Renal pelvis (tissue), 12 donors: Measurements from ENCODE around the gene DEFB129. TPM values are rescaled to one million over a fixed set of nuclear protein-coding genes. Genes with fewer than 3 reads are reported as not detected.
"Not testable (repeated sequence)": the region's sequence is repeated elsewhere in the genome, so short reads cannot be mapped to it uniquely, and the experiment has no call there.

ENCODE experiments used
- DNase-seq: peaks from one replicate; pipeline ENCODE4 v3.0.0-alpha.2; 2013
- long read RNA-seq, 16 experiments: transcript quantifications; one replicate each; lab custom pipeline, GENCODE V29; 2026
- polyA plus RNA-seq, 3 donors: library from polyadenylated mRNA; unstranded; fragments of 120-200 nt; gene quantifications; one replicate each; pipeline ENCODE4 v1.2.1, GENCODE V29; 2013; ENCODE audit not compliant: insufficient read length in 3 of 3

The DEFB129 gene, protein sequence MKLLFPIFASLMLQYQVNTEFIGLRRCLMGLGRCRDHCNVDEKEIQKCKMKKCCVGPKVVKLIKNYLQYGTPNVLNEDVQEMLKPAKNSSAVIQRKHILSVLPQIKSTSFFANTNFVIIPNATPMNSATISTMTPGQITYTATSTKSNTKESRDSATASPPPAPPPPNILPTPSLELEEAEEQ
- polyA plus RNA-seq: not detected
- long read RNA-seq, donor 1: 0 reads
- long read RNA-seq, donor 2: 0 reads
- long read RNA-seq, donor 3: 0 reads
- long read RNA-seq, donor 4: 0 reads
- long read RNA-seq, donor 5: 0 reads
- long read RNA-seq, donor 6: 0 reads
- long read RNA-seq, donor 7: 0 reads
- long read RNA-seq, donor 8: 0 reads
- long read RNA-seq, donor 9: 0 reads
- long read RNA-seq, donor 10: 0 reads
- long read RNA-seq, donor 11: 0 reads
- long read RNA-seq, donor 12: 0 reads
- long read RNA-seq, donor 13: 0 reads
- long read RNA-seq, donor 14: 0 reads
- long read RNA-seq, donor 15: 0 reads
- long read RNA-seq, donor 16: 0 reads

GRCh38 chr20:226958-227357 is at the start of gene DEFB129:
Gene DEFB129, plus strand, starts transcription at chr20:227258. Its CDS starts 31 bp downstream, at chr20:227289.
- DNase-seq: no peak

DNA sequence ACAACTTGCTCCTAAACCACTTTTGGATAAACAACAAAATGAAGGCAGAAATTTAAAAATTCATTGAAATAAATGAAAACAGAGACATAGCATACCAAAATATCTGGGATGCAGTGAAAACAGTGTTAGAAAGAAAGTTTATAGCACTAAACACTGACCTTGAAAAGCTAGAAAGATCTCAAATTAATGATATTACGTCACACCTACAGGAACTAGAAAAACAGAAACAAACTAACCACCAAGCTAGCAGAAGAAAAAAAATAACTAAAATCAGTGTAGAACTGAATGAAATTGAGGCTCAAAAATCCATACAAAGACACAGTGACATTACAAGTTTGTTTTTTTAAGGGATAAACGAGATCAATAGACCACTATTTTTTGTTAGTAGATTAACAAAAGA is 42.8 kb upstream of the DEFB129 start:
- no peak for DNase-seq

DNA sequence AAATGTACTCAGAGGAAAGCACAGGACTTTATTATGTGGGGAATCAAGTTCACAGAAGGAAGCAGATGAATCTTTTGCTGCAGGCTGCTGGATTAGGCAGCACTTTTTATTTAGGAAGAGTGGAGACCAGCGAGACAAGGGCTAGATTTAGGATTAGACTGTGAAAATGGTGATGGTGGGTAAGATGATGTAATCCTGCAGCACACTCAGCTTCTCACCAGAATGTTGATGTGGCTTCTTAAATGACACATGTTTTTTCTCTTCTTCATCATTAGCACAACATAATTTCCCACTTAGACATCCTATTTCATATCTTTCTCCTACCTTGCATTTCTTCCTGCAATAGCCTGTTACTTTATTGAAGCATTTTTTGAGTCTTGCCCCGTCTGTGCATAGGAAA is 39.3 kb upstream of the DEFB129 start:
- no peak for DNase-seq

- no peak for DNase-seq
Measured at GRCh38 chr20:189611-190010, 37.4 kb upstream of the DEFB129 start, which contains the start of gene DEFB128. Gene DEFB128, minus strand, starts transcription at chr20:189711. Its CDS starts 88 bp downstream, at chr20:189623.

DNA sequence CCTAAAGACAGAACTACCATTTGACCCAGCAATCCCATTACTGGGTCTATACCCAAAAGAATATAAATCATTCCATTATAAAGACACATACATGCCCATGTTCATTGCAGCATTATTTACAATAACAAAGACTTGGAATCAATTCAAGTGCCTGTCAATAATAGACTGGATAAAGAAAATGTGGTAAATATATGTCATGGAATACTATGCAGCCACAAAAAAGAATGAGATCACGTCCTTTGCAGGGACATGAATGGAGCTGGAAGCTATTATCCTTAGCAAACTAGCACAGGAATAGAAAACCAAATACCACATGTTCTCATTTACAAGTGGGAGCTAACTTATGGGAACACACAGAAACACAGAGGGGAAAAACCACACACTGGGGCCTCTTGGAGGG is 28.8 kb upstream of the DEFB129 start:
- DNase-seq: no peak

- DNase-seq: no peak
Measured at GRCh38 chr20:199996-200395, 27.1 kb upstream of the DEFB129 start.

DNA sequence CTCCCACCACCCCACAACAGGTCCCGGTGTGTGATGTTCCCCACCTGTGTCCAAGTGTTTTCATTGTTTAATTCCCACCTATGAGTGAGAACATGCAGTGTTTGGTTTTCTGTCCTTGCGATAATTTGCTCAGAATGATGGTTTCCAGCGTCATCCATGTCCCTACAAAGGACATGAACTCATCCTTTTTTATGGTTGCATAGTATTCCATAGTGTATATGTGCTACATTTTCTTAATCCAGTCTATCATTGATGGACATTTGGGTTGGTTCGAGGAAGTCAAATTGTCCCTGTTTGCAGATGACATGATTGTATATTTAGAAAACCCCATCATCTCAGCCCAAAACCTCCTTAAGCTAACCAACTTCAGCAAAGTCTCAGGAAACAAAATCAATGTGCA is 23.4 kb upstream of the DEFB129 start:
- not testable (repeated sequence) for DNase-seq

- peak; percentile 29 for DNase-seq
Measured at GRCh38 chr20:208942-209566, 18.0 kb upstream of the DEFB129 start.

GRCh38 chr20:210809-211502 is 16.1 kb upstream of the DEFB129 start:
- DNase-seq: peak; percentile 4

GRCh38 chr20:214383-214782 is 12.7 kb upstream of the DEFB129 start:
- no peak for DNase-seq

DNA sequence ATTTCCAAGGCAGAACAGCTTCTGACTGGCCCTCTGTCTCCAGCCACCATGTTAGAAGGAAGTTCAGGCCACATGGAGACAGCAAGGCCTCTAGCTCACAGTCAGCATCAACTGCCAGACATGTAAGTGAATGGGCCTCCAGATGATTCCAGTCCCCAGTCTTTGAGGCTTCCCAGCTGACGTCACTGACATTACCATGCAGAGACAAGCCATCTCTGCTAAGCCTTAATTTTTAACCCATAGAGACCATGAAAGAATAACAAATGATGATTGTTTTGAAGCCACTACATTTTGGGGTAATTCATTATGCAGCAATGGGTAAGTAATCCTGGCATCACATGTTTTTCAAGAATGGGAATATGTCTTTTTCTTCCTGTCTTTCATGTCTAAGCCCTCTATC is 11.3 kb upstream of the DEFB129 start:
- DNase-seq: no peak

DNA sequence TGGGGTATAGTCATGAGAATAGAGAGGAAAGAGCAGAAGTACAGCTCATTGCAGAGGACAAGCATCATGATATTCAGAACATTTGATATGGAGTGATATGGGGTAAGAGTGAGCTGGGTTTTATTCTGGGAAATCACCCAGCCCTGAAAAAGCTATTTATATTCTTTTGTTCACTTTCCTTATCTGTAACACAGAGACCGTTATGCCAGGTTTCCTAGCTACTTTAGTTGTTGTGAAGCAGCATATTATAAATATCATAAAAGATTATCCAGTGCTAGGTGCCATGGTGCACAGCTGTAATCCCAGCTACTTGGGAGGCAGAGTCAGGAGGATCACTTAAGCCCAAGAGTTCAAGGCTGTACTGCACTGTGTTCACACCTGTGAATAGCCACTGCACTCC is 9.8 kb upstream of the DEFB129 start:
- DNase-seq: no peak

- DNase-seq: peak; percentile 14
Measured at GRCh38 chr20:219290-220115, 7.6 kb upstream of the DEFB129 start.

GRCh38 chr20:221258-221830 is 5.7 kb upstream of the DEFB129 start:
- no peak for DNase-seq

DNA sequence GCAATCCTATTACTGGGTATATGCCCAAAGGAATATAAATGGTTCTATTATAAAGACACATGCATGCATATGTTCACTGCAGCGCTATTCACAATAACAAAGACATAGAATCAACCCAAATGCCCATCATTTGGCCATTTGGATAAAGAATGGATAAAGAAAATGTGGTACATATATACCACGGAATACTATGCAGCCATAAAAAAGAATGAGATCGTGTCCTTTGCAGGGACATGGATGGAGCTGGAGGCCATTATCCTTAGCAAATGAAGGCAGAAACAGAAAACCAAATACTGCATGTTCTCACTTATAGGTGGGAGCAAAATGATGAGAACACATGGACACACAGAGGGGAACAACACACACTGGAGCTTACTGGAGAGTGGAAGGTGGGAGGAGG is 1.2 kb upstream of the DEFB129 start:
- not testable (repeated sequence) for DNase-seq

DNA sequence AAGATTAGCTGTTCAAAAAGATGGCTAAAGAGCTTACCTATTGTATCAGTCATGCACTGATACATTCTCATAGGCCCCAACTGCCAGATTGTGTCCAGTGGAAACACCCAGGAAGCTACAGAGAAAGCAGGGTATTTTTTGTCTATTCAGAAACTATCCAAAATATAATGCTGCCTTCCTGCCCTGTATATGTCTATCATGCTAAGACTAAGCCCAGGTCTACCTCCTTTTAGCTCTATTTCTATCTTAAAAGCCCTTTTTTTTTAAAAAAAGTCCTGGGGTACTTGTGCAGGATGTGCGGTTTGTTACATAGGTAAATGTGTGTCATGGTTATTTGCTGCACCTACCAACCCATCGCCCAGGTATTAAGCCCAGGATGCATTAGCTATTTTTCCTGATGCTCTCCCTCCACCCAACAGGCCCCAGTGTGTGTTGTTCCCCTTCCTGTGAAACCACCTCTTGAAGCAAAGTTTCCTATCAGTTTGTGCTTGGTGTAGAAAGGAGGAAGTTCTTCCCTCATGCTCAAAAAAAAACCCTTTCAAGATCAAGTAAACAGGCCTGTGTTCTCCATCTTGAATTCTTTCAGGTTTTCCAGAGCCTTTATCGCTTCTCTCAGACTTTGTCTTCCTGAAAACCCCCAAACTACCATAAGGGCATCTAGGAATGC is 514 bp downstream of the DEFB129 start:
- DNase-seq: no peak

GRCh38 chr20:235891-236290 is 8.8 kb downstream of the DEFB129 start:
- peak; percentile 14 for DNase-seq

GRCh38 chr20:237489-237888 is 10.4 kb downstream of the DEFB129 start:
- no peak for DNase-seq

DNA sequence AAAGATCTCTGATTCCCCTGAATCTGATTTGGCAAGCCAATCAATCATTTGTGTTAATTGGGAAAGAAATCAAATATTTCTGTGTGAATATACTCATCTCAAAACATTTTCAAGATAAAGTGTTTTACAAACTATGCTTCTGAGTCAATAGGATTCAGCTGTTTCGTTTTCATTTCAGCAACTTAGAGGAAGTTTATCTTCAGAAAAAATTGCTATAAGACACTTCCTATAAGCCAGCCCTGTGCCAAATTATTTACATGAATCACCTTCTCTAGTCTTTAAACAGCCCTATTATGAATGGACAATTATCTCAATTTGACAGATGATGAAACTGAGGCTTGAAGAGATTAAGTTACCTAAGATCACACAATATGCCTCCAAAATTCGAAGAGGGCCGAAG is 10.9 kb downstream of the DEFB129 start:
- DNase-seq: no peak

DNA sequence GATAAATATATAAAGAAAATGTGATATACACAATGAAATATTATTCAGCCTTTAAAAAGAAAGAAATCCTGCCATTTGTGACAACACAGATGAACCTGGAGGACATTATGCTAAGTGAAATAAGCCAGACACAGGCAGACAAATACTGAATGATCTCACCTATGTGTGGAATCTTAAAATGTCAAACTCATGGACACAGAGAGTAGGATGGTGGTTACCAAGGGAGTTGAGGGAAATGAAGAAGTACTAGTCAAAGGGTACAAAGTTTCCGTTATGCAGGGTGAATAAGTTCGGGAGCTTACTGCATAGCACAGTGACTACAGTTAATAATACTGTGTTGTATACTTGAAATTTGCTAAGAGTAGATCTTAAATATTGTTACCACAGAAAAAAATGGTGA is 15.8 kb downstream of the DEFB129 start:
- no peak for DNase-seq

- DNase-seq: no peak
Measured at GRCh38 chr20:251354-251753, 24.3 kb downstream of the DEFB129 start.
